WTC11 (cell line): Measurements from ENCODE around the gene ZFP3. TPM values are rescaled to one million over a fixed set of nuclear protein-coding genes. Genes with fewer than 3 reads are reported as not detected.
A peak's percentile ranks its signal among the peaks of the same experiment; 100 is the strongest.

Experiments used
- ATAC-seq: fragments of 200-7000 bp; cut with Tn5 transposase; 2 replicates; pipeline ENCODE4 v1.10.0; 2021; ENCODE audit warnings: mild to moderate bottlenecking, moderate library complexity
- CTCF ChIA-PET: fragments of 300-600 bp; sonication (Branson Sonifier 250); formaldehyde crosslinking; loops from one replicate; lab custom pipeline; 2021; ENCODE audit warnings: antibody characterized with exemption; lab: Charles Lee
- POLR2A ChIA-PET: fragments of 350-600 bp; sonication (Branson Sonifier 250); formaldehyde crosslinking; loops from one replicate; lab custom pipeline; 2021; ENCODE audit warnings: antibody characterized with exemption; lab: Charles Lee
- DNase-seq: peaks from one replicate; pipeline ENCODE4 v3.0.0; 2021; ENCODE audit warnings: low spot score
- H3K27ac Mint-ChIP-seq: 2 replicates; pipeline ENCODE4 v1.8.0; 2021; ENCODE audit warnings: mixed read lengths
- H3K27me3 Mint-ChIP-seq: 2 replicates; pipeline ENCODE4 v1.8.0; 2021; ENCODE audit warnings: low read depth, mild to moderate bottlenecking, moderate library complexity, mixed read lengths
- H3K36me3 Mint-ChIP-seq: 2 replicates; pipeline ENCODE4 v1.8.0; 2021; ENCODE audit warnings: mixed read lengths
- H3K4me1 Mint-ChIP-seq: 2 replicates; pipeline ENCODE4 v1.8.0; 2022; ENCODE audit warnings: mixed read lengths
- H3K4me3 Mint-ChIP-seq: 2 replicates; pipeline ENCODE4 v1.8.0; 2021; ENCODE audit warnings: mild to moderate bottlenecking, moderate library complexity, mixed read lengths
- H3K9me3 Mint-ChIP-seq: 2 replicates; pipeline ENCODE4 v1.8.0; 2021; ENCODE audit warnings: mixed read lengths
- ESRRA ChIP-seq: sonication (generic); formaldehyde crosslinking; IDR thresholded peaks from 2 replicates; pipeline ENCODE4 v1.8.1; 2022; ENCODE audit warnings: mild to moderate bottlenecking, missing genetic modification reagents, borderline replicate concordance
- FOXJ3 ChIP-seq: sonication (generic); formaldehyde crosslinking; IDR thresholded peaks from 2 replicates; pipeline ENCODE4 v1.9.0; 2021; ENCODE audit warnings: missing genetic modification reagents, mild to moderate bottlenecking, borderline replicate concordance
- FOXP1 ChIP-seq: sonication (generic); formaldehyde crosslinking; IDR thresholded peaks from 2 replicates; pipeline ENCODE4 v1.8.0; 2022; ENCODE audit warnings: missing genetic modification reagents, mild to moderate bottlenecking, moderate library complexity, borderline replicate concordance
- GABPB1 ChIP-seq: sonication (generic); formaldehyde crosslinking; IDR thresholded peaks from 2 replicates; pipeline ENCODE4 v1.8.1; 2023; ENCODE audit warnings: mild to moderate bottlenecking, missing genetic modification reagents
- NFATC4 ChIP-seq: fragments of 250-450 bp; sonication (Bioruptor Pico); IDR thresholded peaks from 2 replicates; pipeline ENCODE4 v1.9.0; 2021; ENCODE audit warnings: mild to moderate bottlenecking
- NFE2L1 ChIP-seq: sonication (generic); formaldehyde crosslinking; IDR thresholded peaks from 2 replicates; pipeline ENCODE4 v1.8.1; 2023; ENCODE audit warnings: missing genetic modification reagents
- NFYB ChIP-seq: sonication (generic); formaldehyde crosslinking; conservative IDR thresholded peaks from 2 replicates; pipeline ENCODE4 v1.8.0; 2022; ENCODE audit warnings: low read depth, missing genetic modification reagents
- NR3C1 ChIP-seq: sonication (generic); formaldehyde crosslinking; conservative IDR thresholded peaks from 2 replicates; pipeline ENCODE4 v1.8.1; 2023; ENCODE audit warnings: low read depth, mild to moderate bottlenecking, missing genetic modification reagents
- SOX15 ChIP-seq: fragments of 250-450 bp; sonication (Bioruptor Pico); IDR thresholded peaks from 2 replicates; pipeline ENCODE4 v1.9.0; 2021; ENCODE audit warnings: mild to moderate bottlenecking
- TCF7 ChIP-seq: sonication (generic); formaldehyde crosslinking; IDR thresholded peaks from 2 replicates; pipeline ENCODE4 v1.8.0; 2022; ENCODE audit warnings: mild to moderate bottlenecking, low read depth, missing genetic modification reagents, moderate library complexity
- TEAD1 ChIP-seq: sonication (generic); formaldehyde crosslinking; IDR thresholded peaks from 2 replicates; pipeline ENCODE4 v1.8.0; 2022; ENCODE audit warnings: mild to moderate bottlenecking, missing genetic modification reagents
- TP53 ChIP-seq: sonication (generic); formaldehyde crosslinking; IDR thresholded peaks from 2 replicates; pipeline ENCODE4 v1.8.1; 2023; ENCODE audit warnings: mild to moderate bottlenecking, missing genetic modification reagents
- ZNF121 ChIP-seq: sonication (generic); formaldehyde crosslinking; IDR thresholded peaks from 2 replicates; pipeline ENCODE4 v1.8.0; 2023; ENCODE audit warnings: missing genetic modification reagents
- ZNF219 ChIP-seq: sonication (generic); formaldehyde crosslinking; IDR thresholded peaks from 2 replicates; pipeline ENCODE4 v1.8.0; 2023; ENCODE audit warnings: missing genetic modification reagents, mild to moderate bottlenecking, borderline replicate concordance
- ZNF232 ChIP-seq: sonication (generic); formaldehyde crosslinking; IDR thresholded peaks from 2 replicates; pipeline ENCODE4 v1.8.0; 2022; ENCODE audit warnings: mild to moderate bottlenecking, missing genetic modification reagents
- ZNF263 ChIP-seq: sonication (generic); formaldehyde crosslinking; IDR thresholded peaks from 2 replicates; pipeline ENCODE4 v1.8.1; 2022; ENCODE audit warnings: low read depth, mild to moderate bottlenecking, moderate library complexity, missing genetic modification reagents
- ZNF396 ChIP-seq: fragments of 250-450 bp; sonication (Bioruptor Pico); IDR thresholded peaks from 2 replicates; pipeline ENCODE4 v1.8.0; 2021; ENCODE audit warnings: mild to moderate bottlenecking, moderate library complexity, borderline replicate concordance
- ZNF671 ChIP-seq: fragments of 250-450 bp; sonication (Bioruptor Pico); IDR thresholded peaks from 2 replicates; pipeline ENCODE4 v1.8.0; 2021; ENCODE audit warnings: mild to moderate bottlenecking
- total RNA-seq: library from RNA; stranded (reverse); gene quantifications from 3 replicates; pipeline ENCODE4 v1.2.3, GENCODE V29; 2021
- TF ChIP-seq, protein P1 (sequence below): sonication (generic); formaldehyde crosslinking; IDR thresholded peaks from 2 replicates; pipeline ENCODE4 v1.8.0; 2022; ENCODE audit warnings: missing genetic modification reagents
- TF ChIP-seq, protein P2 (sequence below): sonication (generic); formaldehyde crosslinking; IDR thresholded peaks from 2 replicates; pipeline ENCODE4 v1.8.1; 2023; ENCODE audit warnings: mild to moderate bottlenecking, missing genetic modification reagents, moderate library complexity
- TF ChIP-seq, protein P3 (sequence below): sonication (generic); formaldehyde crosslinking; IDR thresholded peaks from 2 replicates; pipeline ENCODE4 v1.8.0; 2023; ENCODE audit warnings: missing genetic modification reagents
- TF ChIP-seq, protein P4 (sequence below): sonication (generic); formaldehyde crosslinking; IDR thresholded peaks from 2 replicates; pipeline ENCODE4 v1.8.0; 2022; ENCODE audit warnings: mild to moderate bottlenecking, missing genetic modification reagents
- TF ChIP-seq, protein P5 (sequence below): sonication (generic); formaldehyde crosslinking; IDR thresholded peaks from 2 replicates; pipeline ENCODE4 v1.8.0; 2022; ENCODE audit warnings: mild to moderate bottlenecking, missing genetic modification reagents
- TF ChIP-seq, protein P6 (sequence below): fragments of 250-450 bp; sonication (Bioruptor Pico); IDR thresholded peaks from 2 replicates; pipeline ENCODE4 v1.9.0; 2021; ENCODE audit warnings: moderate library complexity, mild to moderate bottlenecking, inconsistent platforms, borderline replicate concordance
- TF ChIP-seq, protein P7 (sequence below): sonication (generic); formaldehyde crosslinking; IDR thresholded peaks from 2 replicates; pipeline ENCODE4 v1.8.1; 2022; ENCODE audit warnings: missing genetic modification reagents, borderline replicate concordance
- TF ChIP-seq, protein P8 (sequence below): sonication (generic); formaldehyde crosslinking; conservative IDR thresholded peaks from 2 replicates; pipeline ENCODE4 v1.8.1; 2023; ENCODE audit warnings: mild to moderate bottlenecking, low read depth, missing genetic modification reagents, moderate library complexity

The ZFP3 gene
- total RNA-seq, 1 experiment from 2014 or later, result 0.66 TPM

DNA sequence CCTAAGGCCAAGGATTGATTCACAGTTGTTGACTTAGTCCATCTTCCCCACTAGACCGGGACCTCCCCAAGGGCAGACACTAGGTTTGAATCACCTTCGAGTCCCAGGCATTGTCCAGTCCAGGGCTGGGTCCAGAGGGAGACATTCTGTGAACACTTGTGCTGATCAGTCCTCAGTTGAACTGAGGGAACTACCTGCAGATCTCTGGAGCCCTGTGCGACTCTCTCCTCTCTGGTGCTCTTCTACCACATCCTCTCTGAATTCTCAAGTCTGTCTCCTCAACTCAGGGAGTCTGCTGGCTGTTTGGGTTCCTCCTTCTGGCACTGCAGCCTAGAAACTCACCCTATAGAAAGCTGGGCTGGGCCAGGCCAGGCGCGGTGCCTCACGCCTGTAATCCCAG lies 22.6 kb downstream of the ZFP3 start (continued):
- TF ChIP-seq, protein P1, sequence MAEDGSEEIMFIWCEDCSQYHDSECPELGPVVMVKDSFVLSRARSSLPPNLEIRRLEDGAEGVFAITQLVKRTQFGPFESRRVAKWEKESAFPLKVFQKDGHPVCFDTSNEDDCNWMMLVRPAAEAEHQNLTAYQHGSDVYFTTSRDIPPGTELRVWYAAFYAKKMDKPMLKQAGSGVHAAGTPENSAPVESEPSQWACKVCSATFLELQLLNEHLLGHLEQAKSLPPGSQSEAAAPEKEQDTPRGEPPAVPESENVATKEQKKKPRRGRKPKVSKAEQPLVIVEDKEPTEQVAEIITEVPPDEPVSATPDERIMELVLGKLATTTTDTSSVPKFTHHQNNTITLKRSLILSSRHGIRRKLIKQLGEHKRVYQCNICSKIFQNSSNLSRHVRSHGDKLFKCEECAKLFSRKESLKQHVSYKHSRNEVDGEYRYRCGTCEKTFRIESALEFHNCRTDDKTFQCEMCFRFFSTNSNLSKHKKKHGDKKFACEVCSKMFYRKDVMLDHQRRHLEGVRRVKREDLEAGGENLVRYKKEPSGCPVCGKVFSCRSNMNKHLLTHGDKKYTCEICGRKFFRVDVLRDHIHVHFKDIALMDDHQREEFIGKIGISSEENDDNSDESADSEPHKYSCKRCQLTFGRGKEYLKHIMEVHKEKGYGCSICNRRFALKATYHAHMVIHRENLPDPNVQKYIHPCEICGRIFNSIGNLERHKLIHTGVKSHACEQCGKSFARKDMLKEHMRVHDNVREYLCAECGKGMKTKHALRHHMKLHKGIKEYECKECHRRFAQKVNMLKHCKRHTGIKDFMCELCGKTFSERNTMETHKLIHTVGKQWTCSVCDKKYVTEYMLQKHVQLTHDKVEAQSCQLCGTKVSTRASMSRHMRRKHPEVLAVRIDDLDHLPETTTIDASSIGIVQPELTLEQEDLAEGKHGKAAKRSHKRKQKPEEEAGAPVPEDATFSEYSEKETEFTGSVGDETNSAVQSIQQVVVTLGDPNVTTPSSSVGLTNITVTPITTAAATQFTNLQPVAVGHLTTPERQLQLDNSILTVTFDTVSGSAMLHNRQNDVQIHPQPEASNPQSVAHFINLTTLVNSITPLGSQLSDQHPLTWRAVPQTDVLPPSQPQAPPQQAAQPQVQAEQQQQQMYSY (CRISPR knock-in tag), result no peak
- no peak for TF ChIP-seq ZNF671 (CRISPR knock-in tag)
- TF ChIP-seq, protein P2, sequence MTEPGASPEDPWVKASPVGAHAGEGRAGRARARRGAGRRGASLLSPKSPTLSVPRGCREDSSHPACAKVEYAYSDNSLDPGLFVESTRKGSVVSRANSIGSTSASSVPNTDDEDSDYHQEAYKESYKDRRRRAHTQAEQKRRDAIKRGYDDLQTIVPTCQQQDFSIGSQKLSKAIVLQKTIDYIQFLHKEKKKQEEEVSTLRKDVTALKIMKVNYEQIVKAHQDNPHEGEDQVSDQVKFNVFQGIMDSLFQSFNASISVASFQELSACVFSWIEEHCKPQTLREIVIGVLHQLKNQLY (CRISPR knock-in tag), result no peak
- TF ChIP-seq, protein P3, sequence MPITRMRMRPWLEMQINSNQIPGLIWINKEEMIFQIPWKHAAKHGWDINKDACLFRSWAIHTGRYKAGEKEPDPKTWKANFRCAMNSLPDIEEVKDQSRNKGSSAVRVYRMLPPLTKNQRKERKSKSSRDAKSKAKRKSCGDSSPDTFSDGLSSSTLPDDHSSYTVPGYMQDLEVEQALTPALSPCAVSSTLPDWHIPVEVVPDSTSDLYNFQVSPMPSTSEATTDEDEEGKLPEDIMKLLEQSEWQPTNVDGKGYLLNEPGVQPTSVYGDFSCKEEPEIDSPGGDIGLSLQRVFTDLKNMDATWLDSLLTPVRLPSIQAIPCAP (CRISPR knock-in tag), result no peak
- no peak for TF ChIP-seq ZNF263 (CRISPR knock-in tag)
- TF ChIP-seq NFYB (CRISPR knock-in tag), result no peak
- TF ChIP-seq TCF7 (CRISPR knock-in tag), result no peak
- no peak for TF ChIP-seq ESRRA
- TF ChIP-seq, protein P4, sequence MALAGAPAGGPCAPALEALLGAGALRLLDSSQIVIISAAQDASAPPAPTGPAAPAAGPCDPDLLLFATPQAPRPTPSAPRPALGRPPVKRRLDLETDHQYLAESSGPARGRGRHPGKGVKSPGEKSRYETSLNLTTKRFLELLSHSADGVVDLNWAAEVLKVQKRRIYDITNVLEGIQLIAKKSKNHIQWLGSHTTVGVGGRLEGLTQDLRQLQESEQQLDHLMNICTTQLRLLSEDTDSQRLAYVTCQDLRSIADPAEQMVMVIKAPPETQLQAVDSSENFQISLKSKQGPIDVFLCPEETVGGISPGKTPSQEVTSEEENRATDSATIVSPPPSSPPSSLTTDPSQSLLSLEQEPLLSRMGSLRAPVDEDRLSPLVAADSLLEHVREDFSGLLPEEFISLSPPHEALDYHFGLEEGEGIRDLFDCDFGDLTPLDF (CRISPR knock-in tag), result no peak
- no peak for TF ChIP-seq FOXJ3 (CRISPR knock-in tag)
- no peak for TF ChIP-seq GABPB1
- TF ChIP-seq SOX15 (CRISPR knock-in tag), result no peak
- no peak for TF ChIP-seq ZNF232 (CRISPR knock-in tag)
- TF ChIP-seq ZNF219, result no peak
- TF ChIP-seq TP53, result no peak
- no peak for TF ChIP-seq TEAD1 (CRISPR knock-in tag)

DNA sequence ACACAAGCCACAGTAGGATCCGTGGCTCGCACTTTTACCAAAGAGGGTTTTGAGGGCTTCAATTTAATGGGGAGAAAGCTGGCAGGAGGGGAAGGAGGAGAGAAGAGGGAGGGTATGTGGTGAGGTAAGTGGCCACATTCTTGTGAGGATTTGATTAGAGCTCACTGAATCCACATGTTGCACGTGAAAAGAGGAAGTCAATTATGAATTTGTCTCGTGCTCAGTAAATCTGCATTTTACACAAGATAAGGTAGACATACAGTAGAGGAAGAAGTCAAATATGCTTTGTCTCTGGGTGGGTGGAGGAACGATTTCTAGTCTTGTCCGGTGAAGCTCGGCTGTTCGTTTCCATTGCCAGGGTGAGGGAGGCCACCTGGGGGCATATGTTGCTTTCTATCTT lies 32.5 kb downstream of the ZFP3 start:
- Mint-ChIP-seq H3K36me3 (peaks cover 49% of the 10 kb centered on the region), H3K27me3 (no peaks in the 10 kb centered on the region; the same call in 1 of the 2 replicates), H3K9me3 (peaks cover 8% of the 10 kb centered on the region), H3K4me1 (peaks cover 16% of the 10 kb centered on the region), H3K4me3 (peak overlapping the region; percentile 82), H3K27ac (peak overlapping the region; percentile 25; the same call in 1 of the 2 replicates)
- ATAC-seq, result no peak
- DNase-seq, result no peak
- CTCF ChIA-PET, result interaction anchor here (0.6 to 1.9 kb wide), 8 partner anchors 10 to 127 kb away, joined by 3 to 8 read pairs (median 4); partner anchors contain the start of gene ZNF594
- POLR2A ChIA-PET, result interaction anchor here (1.5 kb wide), 1 partner anchor 11 kb away, joined by 5 read pairs; no protein-coding TSS in a partner anchor
- no peak for TF ChIP-seq NR3C1 (CRISPR knock-in tag)
- TF ChIP-seq, protein P5, sequence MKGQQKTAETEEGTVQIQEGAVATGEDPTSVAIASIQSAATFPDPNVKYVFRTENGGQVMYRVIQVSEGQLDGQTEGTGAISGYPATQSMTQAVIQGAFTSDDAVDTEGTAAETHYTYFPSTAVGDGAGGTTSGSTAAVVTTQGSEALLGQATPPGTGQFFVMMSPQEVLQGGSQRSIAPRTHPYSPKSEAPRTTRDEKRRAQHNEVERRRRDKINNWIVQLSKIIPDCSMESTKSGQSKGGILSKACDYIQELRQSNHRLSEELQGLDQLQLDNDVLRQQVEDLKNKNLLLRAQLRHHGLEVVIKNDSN (CRISPR knock-in tag), result no peak
- TF ChIP-seq, protein P6, sequence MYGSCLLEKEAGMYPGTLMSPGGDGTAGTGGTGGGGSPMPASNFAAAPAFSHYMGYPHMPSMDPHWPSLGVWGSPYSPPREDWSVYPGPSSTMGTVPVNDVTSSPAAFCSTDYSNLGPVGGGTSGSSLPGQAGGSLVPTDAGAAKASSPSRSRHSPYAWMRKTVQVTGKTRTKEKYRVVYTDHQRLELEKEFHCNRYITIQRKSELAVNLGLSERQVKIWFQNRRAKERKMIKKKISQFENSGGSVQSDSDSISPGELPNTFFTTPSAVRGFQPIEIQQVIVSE (CRISPR knock-in tag), result no peak
- no peak for TF ChIP-seq NFE2L1 (CRISPR knock-in tag)
- TF ChIP-seq, protein P7, sequence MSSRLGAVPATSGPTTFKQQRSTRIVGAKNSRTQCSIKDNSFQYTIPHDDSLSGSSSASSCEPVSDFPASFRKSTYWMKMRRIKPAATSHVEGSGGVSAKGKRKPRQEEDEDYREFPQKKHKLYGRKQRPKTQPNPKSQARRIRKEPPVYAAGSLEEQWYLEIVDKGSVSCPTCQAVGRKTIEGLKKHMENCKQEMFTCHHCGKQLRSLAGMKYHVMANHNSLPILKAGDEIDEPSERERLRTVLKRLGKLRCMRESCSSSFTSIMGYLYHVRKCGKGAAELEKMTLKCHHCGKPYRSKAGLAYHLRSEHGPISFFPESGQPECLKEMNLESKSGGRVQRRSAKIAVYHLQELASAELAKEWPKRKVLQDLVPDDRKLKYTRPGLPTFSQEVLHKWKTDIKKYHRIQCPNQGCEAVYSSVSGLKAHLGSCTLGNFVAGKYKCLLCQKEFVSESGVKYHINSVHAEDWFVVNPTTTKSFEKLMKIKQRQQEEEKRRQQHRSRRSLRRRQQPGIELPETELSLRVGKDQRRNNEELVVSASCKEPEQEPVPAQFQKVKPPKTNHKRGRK (CRISPR knock-in tag), result no peak
- no peak for TF ChIP-seq ZNF396 (CRISPR knock-in tag)
- no peak for TF ChIP-seq NFATC4 (CRISPR knock-in tag)
- no peak for TF ChIP-seq ESRRA
- TF ChIP-seq, protein P8, sequence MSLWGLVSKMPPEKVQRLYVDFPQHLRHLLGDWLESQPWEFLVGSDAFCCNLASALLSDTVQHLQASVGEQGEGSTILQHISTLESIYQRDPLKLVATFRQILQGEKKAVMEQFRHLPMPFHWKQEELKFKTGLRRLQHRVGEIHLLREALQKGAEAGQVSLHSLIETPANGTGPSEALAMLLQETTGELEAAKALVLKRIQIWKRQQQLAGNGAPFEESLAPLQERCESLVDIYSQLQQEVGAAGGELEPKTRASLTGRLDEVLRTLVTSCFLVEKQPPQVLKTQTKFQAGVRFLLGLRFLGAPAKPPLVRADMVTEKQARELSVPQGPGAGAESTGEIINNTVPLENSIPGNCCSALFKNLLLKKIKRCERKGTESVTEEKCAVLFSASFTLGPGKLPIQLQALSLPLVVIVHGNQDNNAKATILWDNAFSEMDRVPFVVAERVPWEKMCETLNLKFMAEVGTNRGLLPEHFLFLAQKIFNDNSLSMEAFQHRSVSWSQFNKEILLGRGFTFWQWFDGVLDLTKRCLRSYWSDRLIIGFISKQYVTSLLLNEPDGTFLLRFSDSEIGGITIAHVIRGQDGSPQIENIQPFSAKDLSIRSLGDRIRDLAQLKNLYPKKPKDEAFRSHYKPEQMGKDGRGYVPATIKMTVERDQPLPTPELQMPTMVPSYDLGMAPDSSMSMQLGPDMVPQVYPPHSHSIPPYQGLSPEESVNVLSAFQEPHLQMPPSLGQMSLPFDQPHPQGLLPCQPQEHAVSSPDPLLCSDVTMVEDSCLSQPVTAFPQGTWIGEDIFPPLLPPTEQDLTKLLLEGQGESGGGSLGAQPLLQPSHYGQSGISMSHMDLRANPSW (CRISPR knock-in tag), result no peak
- no peak for TF ChIP-seq ZNF121 (CRISPR knock-in tag)
- no peak for TF ChIP-seq FOXP1
